H9 (cell line): ENCODE results near the gene ADAM19. TPM values are rescaled to one million over a fixed set of nuclear protein-coding genes. Genes with fewer than 3 reads are reported as not detected.

ENCODE experiments used
- DNase-seq: peaks from one replicate; pipeline ENCODE4 v3.0.0-alpha.2; 2017
- H2AFZ ChIP-seq: one replicate; pipeline ENCODE4 v1.6.1; 2013; ENCODE audit warnings: mild to moderate bottlenecking, low read length, control low read depth, moderate library complexity
- H2AK5ac ChIP-seq: 2 replicates; pipeline ENCODE4 v1.6.1; 2013; ENCODE audit warnings: low read length, control low read depth, mixed read lengths; ENCODE audit not compliant: insufficient read length
- H2BK120ac ChIP-seq: one replicate; pipeline ENCODE4 v1.6.1; 2013; ENCODE audit warnings: low read depth, mild to moderate bottlenecking, low read length, control low read depth, inconsistent platforms; ENCODE audit not compliant: poor library complexity, severe bottlenecking
- H2BK12ac ChIP-seq: 2 replicates; pipeline ENCODE4 v1.6.1; 2013; ENCODE audit warnings: low read length, control low read depth, mixed read lengths, low read depth; ENCODE audit not compliant: insufficient read length
- H2BK15ac ChIP-seq: 2 replicates; pipeline ENCODE4 v1.6.1; 2013; ENCODE audit warnings: low read depth, low read length, control low read depth
- H2BK20ac ChIP-seq: one replicate; pipeline ENCODE4 v1.6.1; 2013; ENCODE audit warnings: low read depth, mild to moderate bottlenecking, low read length, control low read depth, inconsistent platforms; ENCODE audit not compliant: poor library complexity, severe bottlenecking
- H2BK5ac ChIP-seq: 2 replicates; pipeline ENCODE4 v1.6.1; 2013; ENCODE audit warnings: low read length, control low read depth, mixed read lengths; ENCODE audit not compliant: insufficient read length
- H3K14ac ChIP-seq: 2 replicates; pipeline ENCODE4 v1.6.1; 2013; ENCODE audit warnings: low read length, control low read depth; ENCODE audit not compliant: insufficient read depth
- H3K18ac ChIP-seq: 2 replicates; pipeline ENCODE4 v1.6.1; 2013; ENCODE audit warnings: low read depth, mild to moderate bottlenecking, mixed read lengths, low read length, control low read depth; ENCODE audit not compliant: insufficient read length
- H3K23ac ChIP-seq: 2 replicates; pipeline ENCODE4 v1.6.1; 2013; ENCODE audit warnings: low read length, control low read depth, mixed read lengths, low read depth; ENCODE audit not compliant: insufficient read length
- H3K23me2 ChIP-seq: 2 replicates; pipeline ENCODE4 v1.6.1; 2013; ENCODE audit warnings: low read depth, mild to moderate bottlenecking, mixed read lengths, low read length, control low read depth; ENCODE audit not compliant: insufficient read length, poor library complexity, severe bottlenecking
- H3K27ac ChIP-seq: 2 replicates; pipeline ENCODE4 v1.5.1; 2013; ENCODE audit warnings: low read length, control low read depth, mixed read lengths, low read depth; ENCODE audit not compliant: insufficient read length
- H3K27me3 ChIP-seq: 2 replicates; pipeline ENCODE4 v1.6.1; 2013; ENCODE audit warnings: low read length, control low read depth, inconsistent platforms; ENCODE audit not compliant: insufficient read depth
- H3K4ac ChIP-seq: 2 replicates; pipeline ENCODE4 v1.6.1; 2013; ENCODE audit warnings: low read depth, mild to moderate bottlenecking, control low read depth, inconsistent platforms, low read length, moderate library complexity
- H3K4me1 ChIP-seq: 2 replicates; pipeline ENCODE4 v1.6.1; 2013; ENCODE audit warnings: low read length, control low read depth, inconsistent platforms; ENCODE audit not compliant: insufficient read depth
- H3K4me2 ChIP-seq: 2 replicates; pipeline ENCODE4 v1.6.1; 2013; ENCODE audit warnings: low read length, control low read depth, mixed read lengths; ENCODE audit not compliant: insufficient read length, insufficient read depth
- H3K56ac ChIP-seq: 2 replicates; pipeline ENCODE4 v1.6.1; 2013; ENCODE audit warnings: low read depth, mild to moderate bottlenecking, mixed read lengths, low read length, control low read depth; ENCODE audit not compliant: insufficient read length
- H3K79me1 ChIP-seq: 2 replicates; pipeline ENCODE4 v1.6.1; 2013; ENCODE audit warnings: low read depth, mild to moderate bottlenecking, moderate library complexity, low read length, control low read depth, inconsistent platforms; ENCODE audit not compliant: insufficient read depth, poor library complexity, severe bottlenecking
- H3K79me2 ChIP-seq: 2 replicates; pipeline ENCODE4 v1.6.1; 2013; ENCODE audit warnings: low read length, control low read depth, inconsistent platforms; ENCODE audit not compliant: insufficient read depth
- H3K9ac ChIP-seq: 2 replicates; pipeline ENCODE4 v1.6.1; 2013; ENCODE audit warnings: low read length, control low read depth, mixed read lengths; ENCODE audit not compliant: insufficient read length; ENCODE audit errors: extremely low read depth
- H3K9me3 ChIP-seq: one replicate; pipeline ENCODE4 v1.6.1; 2013; ENCODE audit warnings: low read depth, low read length, inconsistent platforms; ENCODE audit not compliant: control insufficient read depth
- H3T11ph ChIP-seq: one replicate; pipeline ENCODE4 v1.6.1; 2013; ENCODE audit warnings: mild to moderate bottlenecking, low read length, control low read depth, inconsistent platforms
- H4K20me1 ChIP-seq: one replicate; pipeline ENCODE4 v1.6.1; 2013; ENCODE audit not compliant: control insufficient read depth, insufficient read length, insufficient read depth
- H4K5ac ChIP-seq: 2 replicates; pipeline ENCODE4 v1.6.1; 2013; ENCODE audit warnings: low read depth, mild to moderate bottlenecking, mixed read lengths, low read length, control low read depth; ENCODE audit not compliant: insufficient read length
- H4K8ac ChIP-seq: replicated peaks from 2 replicates; pipeline ENCODE4 v1.6.1; 2013; ENCODE audit warnings: low read length, control low read depth, mixed read lengths, low read depth; ENCODE audit not compliant: insufficient read length
- H4K91ac ChIP-seq: 2 replicates; pipeline ENCODE4 v1.6.1; 2013; ENCODE audit warnings: low read depth, mild to moderate bottlenecking, moderate library complexity, mixed read lengths, low read length, control low read depth; ENCODE audit not compliant: insufficient read length
- H3K27ac Mint-ChIP-seq, 3 experiments: 2 replicates in 2 of 3; 3 replicates in 1 of 3; pipeline ENCODE4 v1.8.0; 2020 to 2021; ENCODE audit warnings: mixed read lengths in 3 of 3, mild to moderate bottlenecking in 1 of 3, moderate library complexity in 1 of 3
- H3K27me3 Mint-ChIP-seq: 2 replicates; pipeline ENCODE4 v1.8.0; 2021; ENCODE audit warnings: low read depth, mild to moderate bottlenecking, moderate library complexity, mixed read lengths
- H3K36me3 Mint-ChIP-seq, 3 experiments: 2 replicates in 2 of 3; 3 replicates in 1 of 3; pipeline ENCODE4 v1.8.0; 2020 to 2021; ENCODE audit warnings: low read depth in 3 of 3, mixed read lengths in 3 of 3; ENCODE audit not compliant: insufficient read depth in 1 of 3
- H3K4me1 Mint-ChIP-seq, 2 experiments: 2 replicates each; pipeline ENCODE4 v1.8.0; 2020; ENCODE audit warnings: mixed read lengths in 2 of 2
- H3K4me3 Mint-ChIP-seq, 2 experiments: 2 replicates in 1 of 2; 3 replicates in 1 of 2; pipeline ENCODE4 v1.8.0; 2020 to 2021; ENCODE audit warnings: mild to moderate bottlenecking in 2 of 2, mixed read lengths in 2 of 2, moderate library complexity in 1 of 2
- H3K9me3 Mint-ChIP-seq, 2 experiments: 2 replicates in 1 of 2; 3 replicates in 1 of 2; pipeline ENCODE4 v1.8.0; 2020; ENCODE audit warnings: mild to moderate bottlenecking in 2 of 2, mixed read lengths in 2 of 2, moderate library complexity in 1 of 2
- CTCF ChIP-seq: fragments of 200-600 bp; sonication (generic); conservative IDR thresholded peaks from 3 replicates; pipeline ENCODE4 v1.8.0; 2021; ENCODE audit warnings: antibody characterized with exemption, mild to moderate bottlenecking
- WGBS: extraction: QIAGEN DNeasy Blood & Tissue Kit; methylation state at CpG from one replicate; pipeline ENCODE4 v1.1.7; 2013; ENCODE audit warnings: missing lambda C conversion rate, low lambda C conversion rate, mixed read lengths; ENCODE audit not compliant: insufficient read length; ENCODE audit errors: extremely low coverage; 5-methylcytosine and 5-hydroxymethylcytosine counted together
- total RNA-seq: library from RNA; stranded (reverse); gene quantifications from 2 replicates; pipeline ENCODE4 v1.2.1, GENCODE V29; 2021

The ADAM19 gene
- total RNA-seq, 1 experiment from 2014 or later, result 9.9 TPM

- Histone ChIP-seq H4K5ac (no peak overlapping the region), H4K20me1 (no peaks in the 10 kb centered on the region), H3K9me3 (no peaks in the 10 kb centered on the region), H2BK12ac (no peak overlapping the region), H3K9ac (no peak overlapping the region), H3K56ac (no peak overlapping the region), H3K27ac (no peak overlapping the region), H3K4me1 (no peaks in the 10 kb centered on the region), H3K23ac (no peak overlapping the region), H4K91ac (no peak overlapping the region), H2BK5ac (no peak overlapping the region), H2BK120ac (no peak overlapping the region), H2BK15ac (no peak overlapping the region), H3K79me1 (no peaks in the 10 kb centered on the region), H3K18ac (no peak overlapping the region), H2BK20ac (no peak overlapping the region), H3K4ac (no peak overlapping the region), H3K14ac (no peak overlapping the region), H3K4me2 (no peak overlapping the region), H4K8ac (no peak overlapping the region), H3K27me3 (no peaks in the 10 kb centered on the region), H2AK5ac (no peak overlapping the region), H3K23me2 (no peaks in the 10 kb centered on the region), H2AFZ (no peak overlapping the region), H3T11ph (no peak overlapping the region), H3K79me2 (no peaks in the 10 kb centered on the region)
- Mint-ChIP-seq H3K4me1 (no peaks in the 10 kb centered on the region), H3K27ac (no peak overlapping the region), H3K4me3 (no peak overlapping the region), H3K36me3 (peaks cover 0 to 6% (median 0%) of the 10 kb centered on the region in 3 experiments; a peak in 2 of 7 replicates), H3K27me3 (no peaks in the 10 kb centered on the region), H3K9me3 (peaks cover 3% of the 10 kb centered on the region in 2 experiments; a peak in 2 of 5 replicates)
- no peak for DNase-seq
- WGBS, result no CpG with 5 or more reads among the region's 5 CpGs
- TF ChIP-seq CTCF, result no peak
Measured at GRCh38 chr5:157596487-157596886, 20.9 kb upstream of the ADAM19 start.
